Medulla oblongata (tissue), 1 donor: Measurements from ENCODE around the gene RNF31.

Experiments
- DNase-seq: peaks from one replicate; pipeline ENCODE4 v3.0.0-alpha.2; 2015; ENCODE audit errors: extremely low spot score

Gene RNF31

DNA sequence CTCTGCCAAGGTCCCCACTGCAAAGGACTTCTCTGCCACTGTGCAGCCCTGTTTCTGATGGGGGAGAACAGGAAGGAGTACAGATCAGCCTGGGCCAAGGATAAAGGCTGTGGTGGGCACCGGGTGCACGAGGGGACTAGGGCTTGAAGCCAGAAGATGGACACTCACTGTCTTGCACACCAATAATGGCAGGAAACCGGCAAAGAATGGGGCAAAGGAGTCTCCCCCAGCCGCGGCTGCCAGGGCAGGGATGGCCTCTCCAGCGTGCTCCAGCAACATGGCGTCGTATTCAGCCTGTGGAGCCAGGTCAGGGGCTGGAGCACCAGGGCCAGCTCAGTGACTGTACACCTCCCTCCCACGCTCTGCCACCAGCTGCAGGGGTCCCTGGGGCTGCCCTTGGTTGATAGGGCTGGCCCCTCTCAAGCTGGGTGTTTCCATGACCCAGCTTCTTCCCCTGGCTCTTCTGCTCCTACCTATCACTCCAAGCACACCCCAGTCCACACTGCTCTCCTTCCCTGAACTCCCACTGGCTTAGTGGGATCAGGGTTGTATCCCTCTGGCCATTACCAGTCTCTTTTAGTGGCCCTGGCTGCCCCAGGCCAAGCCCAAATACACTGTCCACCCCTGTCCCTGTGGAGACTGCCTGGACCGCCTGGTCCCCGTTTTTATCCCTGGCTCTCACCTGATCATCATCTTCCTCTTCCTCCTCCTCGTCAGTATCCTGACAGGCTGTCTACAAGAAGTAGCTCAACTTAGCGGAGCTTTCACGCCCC is 35.0 kb downstream of the RNF31 start:
- DNase-seq, result no peak

DNA sequence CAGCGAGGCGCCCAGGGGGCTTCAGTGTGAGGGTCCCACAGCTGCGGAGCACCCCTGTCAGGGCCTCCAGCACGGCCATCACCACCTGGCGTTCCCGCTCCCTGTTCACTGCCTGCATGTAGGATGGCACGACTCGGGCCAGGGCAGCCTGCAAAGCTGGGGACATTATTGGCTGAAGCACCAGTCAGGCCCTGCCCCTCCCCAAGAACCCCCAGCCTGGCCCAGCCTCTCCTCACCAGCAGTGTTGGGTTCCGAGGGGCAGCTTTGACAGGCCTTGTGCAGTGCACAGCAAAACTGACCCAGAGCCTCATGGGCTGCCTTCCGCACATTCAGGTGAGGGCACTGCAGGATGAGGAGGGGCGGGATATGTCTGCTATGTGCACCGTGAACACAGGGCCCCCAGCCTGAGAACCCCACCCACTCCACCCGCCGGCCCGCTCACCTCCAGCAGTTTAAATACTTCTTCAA is 35.8 kb downstream of the RNF31 start:
- DNase-seq, result no peak

DNA sequence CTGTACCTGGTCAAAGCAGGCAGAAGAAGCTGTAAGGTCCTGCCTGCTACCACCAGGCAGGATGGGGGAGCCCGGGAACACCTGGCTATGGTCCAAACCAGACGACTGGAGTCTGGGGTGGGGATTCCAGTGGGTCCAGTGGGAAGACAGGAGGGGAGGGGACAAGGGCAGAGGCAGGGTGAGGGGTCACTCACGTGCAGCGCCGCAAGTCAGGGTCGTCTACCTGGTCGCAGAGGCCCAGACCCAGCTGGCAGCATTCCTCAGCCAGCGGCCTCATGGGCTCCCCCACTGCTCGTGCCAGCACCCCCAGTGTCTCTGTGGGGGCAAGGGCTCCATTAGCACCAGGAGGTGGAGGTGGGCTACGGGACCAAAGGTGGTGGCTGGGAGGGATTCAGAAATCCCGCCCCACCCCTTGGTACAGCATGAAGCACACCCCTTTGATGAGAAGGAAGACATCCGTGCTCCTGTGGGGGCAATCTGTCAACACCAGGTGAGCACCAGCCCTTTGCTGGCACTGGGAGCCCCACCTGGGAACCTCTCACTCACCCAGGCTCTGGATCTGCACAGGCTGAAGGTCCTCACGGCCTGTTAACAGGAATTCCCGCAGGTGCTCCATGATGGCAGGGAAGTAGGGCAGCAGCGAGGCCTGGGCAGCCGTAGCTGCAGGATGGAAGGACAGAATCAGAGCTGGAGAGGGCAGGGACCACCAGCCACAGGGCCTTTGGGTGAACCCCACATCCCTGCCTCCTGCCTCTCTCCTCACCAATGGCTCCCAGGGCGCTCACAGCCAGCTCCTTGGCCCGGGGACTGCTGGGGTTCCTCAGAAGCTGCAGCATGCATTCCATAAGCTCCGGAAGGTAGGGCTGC is 37.0 kb downstream of the RNF31 start:
- DNase-seq, result no peak

DNA sequence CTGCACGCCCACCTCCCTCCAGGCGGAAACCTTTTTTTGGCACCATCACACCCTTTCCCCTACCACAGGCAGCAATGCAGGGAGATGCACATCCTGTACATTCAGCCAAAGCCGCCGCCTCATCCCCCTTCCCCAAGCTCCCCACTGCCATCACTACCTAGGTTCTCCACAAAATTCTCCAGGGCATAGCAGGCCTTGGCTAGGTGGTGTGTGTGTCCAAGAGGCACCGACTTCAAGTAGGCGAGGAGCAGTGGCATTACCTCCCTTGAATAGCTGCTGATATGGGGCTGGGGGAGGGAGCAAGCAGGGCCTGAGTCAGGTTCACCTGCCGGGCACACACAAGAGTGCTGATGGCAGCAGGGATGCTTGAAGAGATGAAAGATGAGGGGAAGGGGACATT is 37.7 kb downstream of the RNF31 start:
- no peak for DNase-seq

DNA sequence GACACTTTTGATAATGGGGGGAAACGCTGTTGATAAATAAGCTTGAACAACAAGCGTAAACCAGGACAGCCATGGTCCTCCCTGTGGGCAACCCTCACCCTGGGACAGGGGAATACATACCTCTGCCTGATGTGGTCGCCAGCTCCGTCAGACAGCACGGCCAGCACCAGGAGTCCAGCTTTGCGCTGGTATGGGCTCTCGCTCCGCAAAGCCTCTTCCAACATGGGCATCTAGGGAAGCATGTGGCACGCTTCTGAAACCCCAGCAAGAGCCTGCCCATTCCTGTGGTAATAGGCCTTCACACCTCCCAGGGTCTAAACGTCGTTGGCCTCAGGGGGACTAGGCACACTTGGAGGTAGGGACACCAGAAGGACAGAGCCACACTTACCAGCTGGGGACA is 38.4 kb downstream of the RNF31 start:
- no peak for DNase-seq

DNA sequence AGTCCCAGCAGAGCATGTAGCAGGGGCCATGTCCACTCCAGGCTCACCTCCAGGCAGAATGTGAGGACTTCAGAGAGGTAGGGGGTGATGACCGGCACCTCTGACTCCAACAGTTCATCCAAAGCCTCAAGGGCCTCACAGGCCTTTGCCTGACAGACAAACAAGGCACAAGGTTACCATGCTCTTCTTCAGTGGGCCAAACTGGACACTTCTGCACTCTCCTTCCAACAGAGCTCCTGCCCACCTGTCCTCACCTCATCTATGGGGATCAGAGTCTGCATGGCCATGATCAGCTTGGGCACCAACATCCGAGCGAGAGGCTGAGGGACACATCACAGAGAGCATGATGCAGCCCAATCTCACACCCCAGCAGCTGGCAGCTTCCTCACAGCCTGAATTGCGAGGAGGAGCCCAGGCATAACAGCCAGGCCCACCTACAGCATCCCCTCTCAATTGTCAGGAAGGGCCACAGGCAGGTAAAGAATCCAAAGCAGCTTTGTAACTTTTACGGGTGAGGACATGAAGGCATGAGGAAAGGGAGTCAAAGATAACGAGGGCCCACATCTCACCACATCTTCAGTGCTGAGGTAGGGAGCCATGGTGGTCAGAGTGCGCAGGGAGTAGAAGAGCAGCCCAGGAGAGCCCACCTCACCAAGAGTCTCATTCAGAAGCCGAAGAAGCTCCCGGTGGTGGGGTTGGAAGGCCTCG is 39.7 kb downstream of the RNF31 start:
- no peak for DNase-seq

DNA sequence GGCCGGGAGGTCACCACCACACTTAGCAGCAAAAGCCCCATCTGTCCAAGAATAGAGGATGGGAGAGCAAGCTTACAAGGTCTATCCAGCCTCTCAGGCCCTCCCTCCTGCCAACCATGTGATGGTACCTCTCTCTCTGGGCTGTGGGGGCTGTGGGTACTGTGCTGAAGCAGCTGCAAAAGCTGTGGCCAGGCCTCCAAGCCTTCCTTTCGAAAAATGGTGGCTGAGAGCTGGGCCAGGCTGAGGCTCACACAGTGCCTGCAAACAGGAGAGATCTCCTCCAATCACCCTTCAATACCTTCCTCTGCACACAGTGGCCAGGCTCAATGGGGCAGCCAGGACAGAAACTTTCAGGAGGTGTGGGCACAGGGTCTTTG is 40.2 kb downstream of the RNF31 start:
- DNase-seq, result no peak

DNA sequence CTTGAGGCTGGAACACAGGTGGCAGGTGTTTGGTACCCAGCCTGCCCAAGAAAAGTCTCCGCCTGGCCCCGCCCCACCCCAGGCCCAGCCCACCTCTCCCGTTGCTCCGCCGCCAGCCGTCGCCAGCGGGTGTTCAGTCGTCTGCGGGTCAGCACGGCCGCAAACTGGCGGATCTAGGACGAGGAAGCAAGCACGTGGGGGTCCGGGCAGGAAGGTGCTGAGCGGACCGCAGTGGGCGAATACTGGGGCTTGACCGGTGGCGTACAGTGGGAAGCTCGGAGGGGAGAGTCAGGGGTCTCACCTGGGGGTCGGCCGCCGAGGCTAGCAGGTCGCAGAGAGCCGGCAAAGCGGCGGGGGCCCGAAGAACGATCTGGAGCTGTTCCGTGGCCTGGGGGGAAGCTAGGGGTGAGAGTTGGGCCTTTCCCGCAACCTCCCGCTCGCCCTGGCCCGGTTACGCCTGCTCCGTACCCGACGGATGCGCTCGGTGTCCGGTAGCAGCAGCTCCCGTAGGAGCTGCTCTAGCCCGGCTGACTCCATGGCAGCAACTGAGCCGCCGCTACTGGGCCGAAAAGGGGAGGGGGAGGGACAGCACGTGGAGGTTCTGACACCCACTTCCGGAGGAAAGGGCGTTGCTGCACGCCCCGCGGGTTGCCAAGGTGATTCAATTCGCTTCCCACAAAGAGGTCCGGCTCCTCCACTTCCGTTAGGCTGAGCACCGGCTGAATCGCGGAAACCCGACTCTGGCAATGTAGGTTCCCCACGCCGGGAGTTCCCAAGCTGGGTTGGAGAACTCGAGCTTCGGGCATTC is 41.2 kb downstream of the RNF31 start, which contains the start of gene IPO4:
Gene IPO4 (minus strand): TSS at position 566 of the 808 bp plus-strand sequence. CDS start 29 bp downstream, at position 537.
- DNase-seq, result peak; percentile 96

DNA sequence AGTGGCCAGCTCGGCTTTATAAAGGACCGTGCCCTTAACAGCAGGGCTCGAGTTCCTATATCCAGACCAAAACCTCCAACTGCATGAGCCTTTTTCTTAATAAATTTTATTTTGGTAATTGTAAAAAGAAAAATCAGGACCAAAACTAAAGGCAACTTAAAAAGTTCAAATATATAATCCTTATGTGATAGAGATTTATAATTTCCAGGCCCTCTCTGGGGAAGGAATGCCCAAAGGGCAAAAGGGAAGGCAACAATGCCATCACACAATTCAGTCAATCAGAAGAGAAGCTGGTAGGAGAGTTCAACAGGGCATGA is 41.7 kb downstream of the RNF31 start:
- DNase-seq, result no peak

DNA sequence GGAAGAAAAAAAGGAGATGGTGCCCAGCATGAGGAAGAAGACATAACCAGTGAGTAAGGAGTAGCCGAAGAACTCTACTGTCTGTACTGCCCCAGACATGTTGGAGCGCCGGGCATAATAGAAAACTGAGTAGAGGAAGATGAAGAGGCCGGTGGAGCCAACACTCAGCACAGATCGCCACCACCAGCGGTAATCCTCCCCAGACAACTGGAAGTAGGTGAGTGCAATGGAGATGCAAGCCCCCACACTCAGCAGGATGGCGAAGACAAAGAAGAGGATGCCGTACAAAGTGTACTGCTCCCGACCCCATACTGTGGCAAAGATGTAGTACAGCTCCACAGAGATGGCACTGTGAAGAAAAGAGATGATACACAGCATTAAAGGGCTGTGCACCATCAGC is 42.2 kb downstream of the RNF31 start:
- no peak for DNase-seq

DNA sequence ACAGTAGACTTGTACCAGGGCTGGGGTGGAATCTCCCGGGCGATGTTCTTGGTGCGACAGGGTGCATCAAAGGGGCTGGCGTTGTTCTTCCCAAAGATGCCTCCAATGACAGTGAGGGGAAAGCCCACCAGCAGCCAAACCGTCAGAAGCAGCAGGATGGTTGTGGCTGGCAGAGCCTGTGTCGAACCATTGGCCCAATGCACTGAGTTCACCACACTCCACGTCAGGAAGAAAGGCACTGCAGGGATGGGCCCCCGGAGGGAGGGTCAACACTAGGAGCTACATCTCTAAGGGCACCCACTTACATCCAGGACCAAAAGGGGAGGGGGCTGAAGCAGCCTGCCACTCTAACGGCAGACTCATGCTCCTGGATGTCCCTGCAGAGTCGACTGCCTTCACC is 43.1 kb downstream of the RNF31 start:
- DNase-seq, result no peak

DNA sequence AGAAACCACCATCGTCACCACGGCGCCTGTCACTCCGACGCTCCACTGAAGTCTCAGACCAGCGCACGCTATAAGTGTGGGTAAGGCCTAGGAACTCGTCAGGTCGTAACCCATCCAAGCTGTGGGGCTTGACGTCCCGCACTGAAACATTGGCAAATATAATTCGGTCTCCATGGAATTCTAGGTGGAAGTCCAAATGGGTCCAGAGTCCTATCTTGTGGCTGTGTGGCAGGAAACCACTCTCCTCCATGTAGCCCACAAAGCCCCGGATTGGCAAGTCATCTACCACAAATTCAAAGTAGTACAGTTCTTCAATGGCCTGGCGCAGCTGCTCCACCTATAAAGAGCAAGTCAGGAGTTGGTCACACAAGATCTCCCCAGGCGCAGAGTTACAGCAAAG is 45.6 kb downstream of the RNF31 start:
- no peak for DNase-seq

DNA sequence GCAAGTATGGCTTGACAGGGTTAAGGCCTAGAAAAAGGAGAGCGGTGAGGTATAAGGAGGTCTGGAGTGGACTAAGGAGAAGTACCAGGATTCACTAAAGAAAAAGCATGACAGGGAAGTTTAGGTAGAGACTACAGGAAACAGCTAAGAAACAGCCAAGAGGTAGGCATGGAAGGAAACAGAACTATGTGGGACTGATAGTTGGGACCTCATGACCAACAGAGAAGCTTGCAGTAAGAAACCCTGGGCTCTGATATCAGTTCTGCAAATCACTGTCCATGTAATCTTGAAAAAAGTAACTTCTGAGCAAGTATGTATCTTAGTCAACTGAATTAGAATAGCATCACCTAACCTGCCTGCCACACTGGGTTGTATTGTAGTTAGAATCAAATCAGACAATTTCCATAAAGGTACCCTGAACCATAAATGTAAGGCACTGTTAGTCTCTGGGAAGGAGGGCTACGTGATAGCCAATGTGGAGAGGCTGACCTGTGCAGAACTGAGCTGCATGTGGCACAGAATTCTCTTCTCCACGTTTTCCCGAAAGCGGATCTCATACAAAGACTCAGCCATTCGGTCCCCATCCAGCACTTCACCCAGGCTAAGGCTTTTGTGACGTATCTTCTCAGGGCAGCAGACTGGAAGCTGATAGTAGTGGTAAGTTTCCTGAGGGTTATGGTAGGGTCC is 47.0 kb downstream of the RNF31 start:
- no peak for DNase-seq

DNA sequence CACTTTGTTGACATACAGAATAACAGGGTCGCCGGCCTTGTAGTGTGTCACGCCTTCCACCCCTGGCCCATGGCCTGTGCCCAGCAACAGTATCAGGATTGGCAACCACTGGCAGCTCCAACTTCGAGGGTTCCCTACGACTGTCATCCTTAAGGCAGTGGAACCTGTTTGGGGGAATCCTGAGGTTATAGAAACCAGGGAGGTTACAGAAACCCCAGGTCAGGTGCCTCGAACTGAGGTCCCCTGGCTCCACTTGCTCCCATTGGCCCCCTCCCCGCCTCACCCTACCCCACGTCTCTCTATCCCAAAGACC is 47.5 kb downstream of the RNF31 start:
- DNase-seq, result no peak

DNA sequence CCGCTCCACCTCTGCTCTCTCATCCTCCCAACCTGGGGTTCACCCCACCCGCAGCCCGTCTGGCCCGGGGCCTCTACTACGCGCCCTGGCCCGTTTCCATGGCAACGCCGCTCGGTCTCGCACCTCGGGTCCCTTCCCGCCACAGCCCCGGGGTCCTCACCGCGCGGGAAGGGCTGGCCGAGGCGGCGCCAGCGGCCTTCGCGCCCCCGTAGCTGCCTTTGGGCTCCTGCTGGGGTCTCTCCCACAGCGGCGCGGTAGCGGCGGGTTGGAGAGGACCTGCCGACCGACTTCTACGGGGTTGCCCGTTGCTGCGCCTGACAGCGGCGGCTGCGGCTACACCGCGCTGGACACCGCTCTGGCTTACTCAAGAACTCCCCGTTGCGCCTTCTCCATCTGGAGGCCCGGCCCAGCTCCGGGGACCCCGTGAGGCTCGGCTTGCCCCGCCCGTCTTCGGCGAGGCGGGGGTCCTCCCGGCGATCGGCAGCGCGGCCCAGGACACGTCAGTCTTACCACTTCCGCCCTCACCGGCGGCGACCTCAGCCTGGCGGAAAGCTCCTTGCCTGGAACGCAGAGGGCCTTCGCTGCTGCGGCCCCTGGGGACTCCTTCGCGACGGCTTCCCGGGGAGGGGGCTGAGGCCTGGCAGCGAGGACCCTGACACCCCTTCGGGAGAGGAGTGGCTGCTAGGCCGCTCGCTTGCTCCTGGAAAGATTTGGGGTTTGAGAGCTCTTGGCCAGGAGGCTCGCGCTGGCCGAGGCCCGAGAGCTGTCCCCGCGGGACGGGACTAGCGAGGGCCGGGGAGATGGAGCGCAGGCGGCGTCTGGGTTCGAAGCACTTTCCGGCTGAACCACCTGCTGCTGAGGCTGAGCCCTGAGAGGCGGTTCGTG is 48.1 kb downstream of the RNF31 start, which contains the start of gene TM9SF1:
Gene TM9SF1 (minus strand): TSS at position 256 of the 885 bp plus-strand sequence. CDS start 422 bp downstream, outside the sequence.
- DNase-seq, result peak; percentile 88

DNA sequence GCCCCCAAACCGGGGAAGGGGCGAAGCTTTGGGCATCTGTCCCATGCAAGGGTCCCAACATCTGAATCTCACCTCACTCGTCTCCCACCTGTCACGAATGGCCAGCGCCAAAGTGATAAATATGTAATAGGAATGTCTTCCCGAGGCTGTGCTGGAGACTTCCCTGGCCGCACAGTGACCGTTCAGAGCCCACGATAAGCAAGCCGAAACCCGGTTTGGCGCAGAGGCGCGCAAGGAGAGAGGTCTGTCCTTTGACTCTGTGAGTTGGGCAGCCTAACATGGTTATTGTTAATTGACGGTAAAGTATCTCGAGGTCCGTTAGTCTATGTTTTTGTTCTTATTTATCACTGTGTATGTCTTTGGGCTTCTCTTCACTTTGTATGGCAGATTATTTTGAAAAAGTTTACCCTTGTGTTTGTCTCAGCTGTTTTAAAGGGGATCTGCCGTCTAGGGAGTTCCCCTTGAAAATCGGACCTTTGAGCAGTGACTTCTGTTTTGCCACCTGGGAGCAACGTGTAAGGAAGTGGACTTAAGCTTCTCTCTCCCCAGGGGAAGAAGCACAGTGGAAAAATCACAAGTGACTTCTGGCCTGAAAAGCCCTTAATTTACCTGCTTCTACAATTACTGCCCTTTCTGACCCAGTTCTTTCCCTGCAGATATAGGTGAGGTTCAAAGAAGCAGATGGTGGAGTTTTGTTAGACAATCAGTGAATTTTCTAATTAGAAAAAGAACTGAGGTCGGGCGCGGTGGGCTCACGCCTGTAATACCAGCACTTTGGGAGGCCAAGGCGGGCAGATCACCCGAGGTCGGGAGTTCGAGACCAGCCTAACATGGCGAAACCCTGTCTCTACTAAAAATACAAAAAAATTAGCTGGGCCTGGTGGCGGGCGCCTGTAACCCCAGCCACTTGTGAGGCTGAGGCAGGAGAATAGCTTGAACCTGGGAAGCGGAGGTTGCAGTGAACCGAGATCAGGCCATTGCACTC is 49.1 kb downstream of the RNF31 start:
- DNase-seq, result no peak

DNA sequence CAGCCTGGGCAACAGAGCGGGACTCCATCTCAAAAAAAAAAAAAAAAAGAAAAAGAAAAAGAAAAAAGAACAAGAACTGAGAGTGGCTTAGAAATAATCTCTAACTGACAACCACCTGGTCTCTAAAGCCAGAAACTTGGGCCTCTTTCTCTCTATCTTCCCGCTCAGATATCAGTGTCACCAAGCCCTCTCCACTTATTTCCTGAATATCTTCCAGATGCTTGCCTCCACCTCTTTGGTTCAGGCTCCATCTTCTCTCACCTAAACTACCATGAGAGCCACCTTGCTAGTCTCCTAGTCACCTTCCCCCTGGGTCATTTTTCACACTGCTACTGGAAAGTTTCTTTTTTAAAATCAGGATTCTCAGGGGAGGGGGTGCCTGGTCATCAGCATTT is 49.8 kb downstream of the RNF31 start:
- no peak for DNase-seq

DNA sequence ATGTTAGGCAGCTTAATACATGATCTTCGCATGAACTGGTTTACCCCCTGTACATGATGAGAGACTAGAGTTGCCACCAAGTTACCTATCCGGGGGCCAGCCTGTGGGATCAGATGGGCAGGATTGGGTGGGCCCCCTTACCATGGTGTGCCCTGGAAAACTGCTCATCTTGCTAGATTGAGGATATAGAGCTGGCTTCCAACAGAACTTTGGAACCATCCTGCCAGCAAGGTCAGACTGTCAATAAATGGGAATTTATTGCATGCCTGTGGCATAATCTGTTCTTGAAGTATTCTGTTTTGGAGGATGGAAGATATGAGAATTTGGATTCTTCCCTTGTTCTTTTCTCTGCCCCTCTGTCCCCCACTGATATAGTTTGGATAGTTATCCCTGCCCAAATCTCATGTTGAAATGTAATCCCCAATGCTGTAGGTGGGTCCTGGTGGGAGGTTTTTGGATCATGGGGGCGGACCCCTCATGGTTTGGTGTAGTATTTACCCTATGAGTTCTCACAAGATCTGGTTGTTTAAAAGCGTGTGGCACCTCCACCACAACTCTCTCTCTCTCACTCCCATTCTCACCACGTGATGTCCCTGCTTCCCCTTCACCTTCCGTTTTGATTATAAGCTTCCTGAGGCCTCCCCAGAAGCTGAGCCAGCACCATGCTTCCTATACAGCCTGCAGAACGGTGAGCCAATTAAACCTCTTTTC is 51.7 kb downstream of the RNF31 start:
- no peak for DNase-seq
